ENCODE data around the gene CDKAL1.

GRCh38 chr6:21048047-21048446 lies 513.8 kb downstream of the CDKAL1 start:
- TF ChIP-seq ELK1 (CRISPR knock-in tag; IDR thresholded peaks at IDR 0.05) (no peak), CEBPB (tag; IDR thresholded peaks at IDR 0.05) (no peak), EZH2 (IDR thresholded peaks at IDR 0.05; ENCODE audit: borderline replicate concordance, low read depth, low read length) (no peak), ZBTB43 (CRISPR knock-in tag; IDR thresholded peaks at IDR 0.05) (no peak), SMARCA4 (IDR thresholded peaks at IDR 0.05) (no peak), TSHZ1 (CRISPR knock-in tag; IDR thresholded peaks at IDR 0.05) (no peak), ZNF512 (tag; IDR thresholded peaks at IDR 0.05) (no peak), HDAC6 (IDR thresholded peaks at IDR 0.05; ENCODE audit: low read depth, low read length) (no peak), MAZ (CRISPR knock-in tag; conservative IDR thresholded peaks at IDR 0.05 in 1 of 2, IDR thresholded peaks at IDR 0.05 in 1 of 2) (no peak), ZNF274 (IDR thresholded peaks at IDR 0.05; ENCODE audit: borderline replicate concordance, low read depth, low read length) (no peak), CTCF (IDR thresholded peaks at IDR 0.05 in 2 of 3, conservative IDR thresholded peaks at IDR 0.05 in 1 of 3; ENCODE audit: insufficient read depth in 2 of 3, low read depth in 1 of 3, low read length in 3 of 3) (no peak), RAD21 (CRISPR knock-in tag; conservative IDR thresholded peaks at IDR 0.05 in 1 of 2, IDR thresholded peaks at IDR 0.05 in 1 of 2) (no peak), ZNF124 (CRISPR knock-in tag; IDR thresholded peaks at IDR 0.05) (no peak), NONO (IDR thresholded peaks at IDR 0.05; ENCODE audit: low read depth in 2 of 2, low read length in 1 of 2) (no peak)

All from K562 (cell line).